CD4-positive, CD25-positive, alpha-beta regulatory T cell (primary cell): ENCODE measurements around the gene KIAA0825. TPM values are rescaled to one million over a fixed set of nuclear protein-coding genes. Genes with fewer than 3 reads are reported as not detected.

Source experiments
- ATAC-seq, 2 donors: fragments of 150-1000 bp; cut with Tn5 transposase; one replicate each; pipeline ENCODE4 v1.10.0; 2021; ENCODE audit warnings: low read depth in 2 of 2, moderate number of reproducible peaks in 2 of 2, moderate library complexity in 1 of 2
- DNase-seq, 3 donors: peaks; one replicate each; pipeline versions ENCODE4 v3.0.0 to v3.0.0-alpha.2; 2012 to 2022; ENCODE audit warnings: mixed read lengths in 1 of 3
- H3K27ac ChIP-seq: one replicate; pipeline ENCODE4 v1.7.0; 2013; ENCODE audit warnings: mild to moderate bottlenecking, low read length; ENCODE audit not compliant: insufficient read depth, poor library complexity, severe bottlenecking
- H3K27me3 ChIP-seq: one replicate; pipeline ENCODE4 v1.7.0; 2013; ENCODE audit warnings: low read length; ENCODE audit not compliant: control insufficient read depth, insufficient read depth
- H3K36me3 ChIP-seq: one replicate; pipeline ENCODE4 v1.7.0; 2013; ENCODE audit warnings: mild to moderate bottlenecking, low read length, moderate library complexity; ENCODE audit not compliant: control insufficient read depth, insufficient read depth
- H3K4me1 ChIP-seq: 2 replicates; pipeline ENCODE4 v1.7.0; 2013; ENCODE audit warnings: mild to moderate bottlenecking, low read length; ENCODE audit not compliant: insufficient read depth, control insufficient read depth, poor library complexity, severe bottlenecking
- H3K4me3 ChIP-seq: one replicate; pipeline ENCODE4 v1.7.0; 2013; ENCODE audit warnings: low read depth, mild to moderate bottlenecking, low read length, moderate library complexity
- H3K9me3 ChIP-seq, 2 experiments: 1 replicate in 1 of 2; 2 replicates in 1 of 2; pipeline ENCODE4 v1.7.0; 2013; ENCODE audit warnings: low read length in 2 of 2, mild to moderate bottlenecking in 1 of 2, moderate library complexity in 1 of 2; ENCODE audit not compliant: control insufficient read depth in 2 of 2
- H3K27ac Mint-ChIP-seq, 3 donors: one replicate each; pipeline ENCODE4 v1.8.0; 2020 to 2022; ENCODE audit warnings: mild to moderate bottlenecking in 3 of 3, mixed read lengths in 3 of 3, moderate library complexity in 2 of 3
- H3K27me3 Mint-ChIP-seq: one replicate; pipeline ENCODE4 v1.8.0; 2022; ENCODE audit warnings: mild to moderate bottlenecking, mixed read lengths
- H3K36me3 Mint-ChIP-seq: one replicate; pipeline ENCODE4 v1.8.0; 2020; ENCODE audit warnings: mixed read lengths
- H3K4me1 Mint-ChIP-seq, 4 donors: one replicate each; pipeline ENCODE4 v1.8.0; 2020 to 2022; ENCODE audit warnings: mixed read lengths in 4 of 4, mild to moderate bottlenecking in 1 of 4
- H3K4me3 Mint-ChIP-seq, 4 donors: one replicate each; pipeline ENCODE4 v1.8.0; 2020 to 2022; ENCODE audit warnings: mild to moderate bottlenecking in 4 of 4, mixed read lengths in 4 of 4, moderate library complexity in 3 of 4
- H3K9me3 Mint-ChIP-seq, 7 donors: one replicate each; pipeline ENCODE4 v1.8.0; 2020 to 2022; ENCODE audit warnings: mixed read lengths in 7 of 7, mild to moderate bottlenecking in 3 of 7, moderate library complexity in 2 of 7
- polyA plus RNA-seq, 4 donors: library from polyadenylated mRNA; unstranded; fragments of 300-500 nt; fragmentation: Illumina TruSeq; gene quantifications; one replicate each; pipeline ENCODE4 v1.2.3, GENCODE V29; 2021
- total RNA-seq: library from RNA; stranded (reverse); gene quantifications from one replicate; pipeline ENCODE4 v1.2.3, GENCODE V29; 2022

The KIAA0825 gene
- total and polyA plus RNA-seq, 5 donors from 2014 or later: 0.42 to 4.6 (median 1.3) TPM

- H3K27ac Mint-ChIP-seq: no peak overlapping the region
These were observed 351.0 kb downstream of the KIAA0825 start for GRCh38 chr5:94267350-94267899.

GRCh38 chr5:94266170-94266569, 352.2 kb downstream of the KIAA0825 start:
- H3K27me3 ChIP-seq: no peaks in the 10 kb centered on the region
- Mint-ChIP-seq H3K4me3 (no peak overlapping the region), H3K9me3 (peaks cover 0 to 12% (median 3%) of the 10 kb centered on the region in 7 donors), H3K36me3 (no peaks in the 10 kb centered on the region), H3K27me3 (peaks cover 5% of the 10 kb centered on the region), H3K4me1 (peaks cover 0 to 2% (median 0%) of the 10 kb centered on the region in 4 donors), H3K27ac (no peak overlapping the region)
- H3K4me1 ChIP-seq: no peaks in the 10 kb centered on the region
- DNase-seq (no peak), ATAC-seq (no peak)
- no peaks in the 10 kb centered on the region for H3K9me3 ChIP-seq
- no peaks in the 10 kb centered on the region for H3K36me3 ChIP-seq
- no peak overlapping the region for H3K27ac ChIP-seq
- H3K4me3 ChIP-seq: no peak overlapping the region

More at GRCh38 chr5:94267350-94267899, 351.0 kb downstream of the KIAA0825 start:
- no peak for DNase-seq
- peaks cover 10% of the 10 kb centered on the region for H3K27me3 Mint-ChIP-seq
- no peak overlapping the region for H3K4me3 Mint-ChIP-seq
- Histone ChIP-seq H3K27ac (no peak overlapping the region), H3K27me3 (no peaks in the 10 kb centered on the region), H3K9me3 (no peaks in the 10 kb centered on the region), H3K4me1 (no peaks in the 10 kb centered on the region), H3K4me3 (no peak overlapping the region), H3K36me3 (no peaks in the 10 kb centered on the region)
- peaks cover 0 to 2% (median 0%) of the 10 kb centered on the region in 4 donors for H3K4me1 Mint-ChIP-seq
- peaks cover 0 to 12% (median 3%) of the 10 kb centered on the region in 7 donors for H3K9me3 Mint-ChIP-seq
- no peaks in the 10 kb centered on the region for H3K36me3 Mint-ChIP-seq
- no peak for ATAC-seq

DNA sequence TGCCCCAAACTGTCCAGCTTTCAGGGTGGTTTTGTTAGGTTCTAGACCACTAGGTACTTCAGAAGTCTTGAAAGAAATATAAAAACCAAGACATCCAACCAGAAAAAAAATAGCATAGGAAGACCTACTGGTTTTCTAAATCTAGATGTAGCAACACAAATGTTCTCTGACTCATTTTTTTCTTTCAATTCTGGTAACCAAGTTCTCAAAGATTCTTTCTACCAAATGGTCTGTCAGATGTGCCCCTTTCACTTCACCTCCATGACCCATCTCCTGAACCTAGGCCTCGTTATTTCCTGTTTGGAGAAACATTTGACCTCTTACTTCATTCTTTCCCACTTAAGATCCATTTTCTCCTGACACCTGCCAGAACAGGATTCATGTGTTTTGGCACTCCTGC, 355.3 kb downstream of the KIAA0825 start:
- H3K4me1 Mint-ChIP-seq: peaks cover 0 to under 1% (median 0%) of the 10 kb centered on the region in 4 donors

DNA sequence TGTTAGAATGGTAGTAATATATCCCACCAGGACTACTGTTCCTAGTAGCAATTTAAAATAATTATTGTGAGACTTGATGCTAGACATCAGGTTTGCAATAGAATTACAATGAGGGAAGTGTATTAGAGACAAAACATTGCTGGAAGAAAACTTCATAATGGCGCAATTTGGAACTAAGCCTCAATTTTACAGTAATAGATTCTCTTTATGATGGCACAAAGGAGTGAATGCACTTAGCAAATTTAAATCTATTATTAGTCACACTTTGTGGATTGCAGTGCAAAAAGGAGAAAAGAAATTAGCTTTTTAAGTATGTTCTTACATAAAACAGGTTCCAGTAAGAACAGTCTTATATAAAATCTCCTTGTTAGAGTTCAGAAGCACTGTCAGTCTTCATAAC, 358.3 kb downstream of the KIAA0825 start:
- no peak overlapping the region for H3K4me3 Mint-ChIP-seq
- H3K27ac Mint-ChIP-seq: no peak overlapping the region
- H3K36me3 ChIP-seq: no peaks in the 10 kb centered on the region
- DNase-seq (no peak), ATAC-seq (no peak)
- H3K27me3 Mint-ChIP-seq: peaks cover 9% of the 10 kb centered on the region
- peaks cover 0 to 3% (median 0%) of the 10 kb centered on the region in 7 donors for H3K9me3 Mint-ChIP-seq
- H3K36me3 Mint-ChIP-seq: no peaks in the 10 kb centered on the region
- H3K4me3 ChIP-seq: no peak overlapping the region
- no peaks in the 10 kb centered on the region for H3K27me3 ChIP-seq
- no peaks in the 10 kb centered on the region for H3K4me1 ChIP-seq
- H3K9me3 ChIP-seq: no peaks in the 10 kb centered on the region
- no peak overlapping the region for H3K27ac ChIP-seq
- no peaks in the 10 kb centered on the region for H3K4me1 Mint-ChIP-seq

More for the DNA sequence above, 355.3 kb downstream of the KIAA0825 start:
- DNase-seq (no peak), ATAC-seq (no peak)
- Mint-ChIP-seq H3K27me3 (peaks cover 2% of the 10 kb centered on the region), H3K27ac (no peak overlapping the region), H3K9me3 (peaks cover 0 to 3% (median 0%) of the 10 kb centered on the region in 7 donors), H3K4me3 (no peak overlapping the region), H3K36me3 (no peaks in the 10 kb centered on the region)
- Histone ChIP-seq H3K4me3 (no peak overlapping the region), H3K27me3 (no peaks in the 10 kb centered on the region), H3K36me3 (no peaks in the 10 kb centered on the region), H3K27ac (no peak overlapping the region), H3K9me3 (no peaks in the 10 kb centered on the region), H3K4me1 (no peaks in the 10 kb centered on the region)

DNA sequence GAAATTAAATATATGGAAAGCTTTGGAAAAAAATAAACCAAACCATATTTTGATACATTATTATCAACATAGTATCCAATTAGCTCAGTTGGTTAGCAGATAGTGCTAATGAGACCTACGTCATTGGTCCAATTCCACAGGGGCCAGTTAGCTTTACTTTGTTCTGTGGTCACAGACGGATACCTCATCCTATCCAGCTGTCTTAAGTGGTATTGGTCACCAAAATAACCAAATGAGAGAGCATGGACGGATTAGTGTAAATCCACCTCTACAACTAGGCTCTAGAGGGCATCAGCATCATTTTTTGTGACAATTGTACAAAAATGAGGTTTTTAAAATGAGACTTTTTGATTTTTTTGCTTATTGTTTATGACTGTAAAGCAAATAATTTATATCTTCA, 364.2 kb downstream of the KIAA0825 start:
- DNase-seq: no peak
- Histone ChIP-seq H3K27me3 (no peaks in the 10 kb centered on the region), H3K27ac (no peak overlapping the region), H3K4me3 (no peak overlapping the region), H3K4me1 (no peaks in the 10 kb centered on the region), H3K9me3 (no peaks in the 10 kb centered on the region), H3K36me3 (no peaks in the 10 kb centered on the region)
- Mint-ChIP-seq H3K4me1 (no peaks in the 10 kb centered on the region), H3K27me3 (peaks cover 9% of the 10 kb centered on the region), H3K4me3 (no peak overlapping the region), H3K36me3 (no peaks in the 10 kb centered on the region), H3K27ac (no peak overlapping the region), H3K9me3 (no peaks in the 10 kb centered on the region)
- ATAC-seq: no peak

DNA sequence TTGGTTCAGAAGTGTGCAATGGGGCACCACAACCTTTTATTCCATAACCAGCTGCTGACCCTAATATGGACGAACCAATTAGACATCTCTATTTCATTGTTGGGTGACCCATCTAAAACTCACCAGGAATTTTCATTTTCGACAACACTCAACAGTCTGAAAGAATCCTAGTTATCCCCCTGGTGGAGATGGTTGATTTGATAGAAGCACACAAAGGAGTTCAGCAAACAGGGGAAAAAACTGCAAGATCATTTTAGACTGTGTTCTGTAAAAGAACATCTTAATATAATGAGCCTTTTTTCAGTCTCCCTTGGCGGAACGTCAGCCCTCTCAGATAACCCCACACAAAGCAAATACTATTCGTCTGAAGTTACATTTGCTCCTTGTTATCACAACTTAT, 367.4 kb downstream of the KIAA0825 start:
- Mint-ChIP-seq H3K27me3 (no peaks in the 10 kb centered on the region), H3K36me3 (no peaks in the 10 kb centered on the region), H3K9me3 (no peaks in the 10 kb centered on the region), H3K4me1 (no peaks in the 10 kb centered on the region), H3K4me3 (no peak overlapping the region), H3K27ac (no peak overlapping the region)
- Histone ChIP-seq H3K27ac (no peak overlapping the region), H3K4me3 (no peak overlapping the region), H3K27me3 (no peaks in the 10 kb centered on the region), H3K36me3 (no peaks in the 10 kb centered on the region), H3K4me1 (no peaks in the 10 kb centered on the region), H3K9me3 (no peaks in the 10 kb centered on the region)
- ATAC-seq (no peak), DNase-seq (no peak)

DNA sequence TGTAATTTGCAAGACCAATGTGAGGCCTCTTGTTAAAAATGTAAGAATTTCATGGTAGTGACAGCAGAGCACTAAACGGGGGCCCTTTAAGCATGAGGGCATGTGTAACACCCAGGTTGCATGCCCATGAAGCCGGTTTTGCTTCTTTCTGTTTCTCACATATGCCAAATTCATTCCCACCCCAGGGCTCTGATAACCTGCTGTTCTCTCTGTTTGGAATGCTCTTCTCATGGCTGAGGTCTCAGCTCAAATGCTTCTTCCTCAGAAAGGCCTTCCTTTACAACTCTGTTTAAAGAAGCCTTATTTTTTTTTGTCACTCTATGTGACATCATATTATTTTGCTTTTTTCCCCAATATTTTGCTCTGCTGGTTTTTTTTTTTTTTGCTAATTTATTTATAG, 369.0 kb downstream of the KIAA0825 start:
- Histone ChIP-seq H3K27ac (no peak overlapping the region), H3K27me3 (no peaks in the 10 kb centered on the region), H3K9me3 (no peaks in the 10 kb centered on the region), H3K4me1 (no peaks in the 10 kb centered on the region), H3K4me3 (no peak overlapping the region), H3K36me3 (no peaks in the 10 kb centered on the region)
- Mint-ChIP-seq H3K27ac (no peak overlapping the region), H3K4me1 (no peaks in the 10 kb centered on the region), H3K36me3 (no peaks in the 10 kb centered on the region), H3K4me3 (no peak overlapping the region), H3K9me3 (no peaks in the 10 kb centered on the region), H3K27me3 (no peaks in the 10 kb centered on the region)
- ATAC-seq (no peak), DNase-seq (no peak)

DNA sequence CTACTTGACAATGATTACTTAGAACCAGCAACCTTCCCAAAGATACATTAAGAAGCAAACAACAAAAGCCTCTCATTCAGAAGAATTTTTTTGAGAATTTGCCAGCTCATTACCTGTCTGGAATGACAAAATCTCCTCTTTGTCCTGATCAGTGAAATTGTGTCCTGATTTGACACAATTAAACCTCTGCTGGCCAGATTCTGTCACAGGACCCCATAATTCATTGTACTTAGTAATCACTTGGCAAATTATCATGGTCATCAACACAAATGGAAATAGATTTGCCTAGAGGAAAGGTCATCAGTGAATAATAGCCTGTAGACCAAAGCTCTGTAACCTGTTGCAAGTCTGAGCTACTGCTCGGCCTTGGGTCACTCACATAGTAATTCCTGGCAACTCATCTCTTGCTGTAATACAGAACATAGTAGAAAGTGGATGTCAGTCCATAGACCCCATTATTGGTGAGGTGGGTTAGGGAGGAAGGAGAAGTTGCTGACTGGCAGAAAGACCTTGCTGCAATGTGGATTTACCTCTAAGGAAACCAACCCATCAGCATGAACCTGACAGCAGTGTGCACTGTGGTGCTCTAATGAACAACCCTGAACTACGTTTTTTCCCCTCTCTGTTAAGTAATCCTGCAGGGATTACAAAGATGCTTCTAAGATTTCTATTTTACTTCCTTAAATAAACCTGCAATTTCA, 370.1 kb downstream of the KIAA0825 start:
- ATAC-seq: no peak

More for the DNA sequence above, 370.1 kb downstream of the KIAA0825 start:
- no peaks in the 10 kb centered on the region for H3K36me3 ChIP-seq
- Mint-ChIP-seq H3K27me3 (no peaks in the 10 kb centered on the region), H3K9me3 (no peaks in the 10 kb centered on the region), H3K4me1 (no peaks in the 10 kb centered on the region), H3K36me3 (no peaks in the 10 kb centered on the region), H3K4me3 (no peak overlapping the region), H3K27ac (no peak overlapping the region)
- no peak for DNase-seq
- no peak overlapping the region for H3K27ac ChIP-seq
- H3K9me3 ChIP-seq: no peaks in the 10 kb centered on the region
- H3K4me3 ChIP-seq: no peak overlapping the region
- H3K4me1 ChIP-seq: no peaks in the 10 kb centered on the region
- H3K27me3 ChIP-seq: no peaks in the 10 kb centered on the region
